GM18502 (cell line): ENCODE results near the gene HPS4.
A peak's percentile ranks its signal among the peaks of the same experiment; 100 is the strongest.
"Not testable (repeated sequence)": the region's sequence is repeated elsewhere in the genome, so short reads cannot be mapped to it uniquely, and the experiment has no call there.

Source experiments
- ATAC-seq: cut with Tn5 transposase; IDR thresholded peaks from one replicate; pipeline ENCODE4 v1.9.1; 2021; ENCODE audit warnings: mild to moderate bottlenecking; ENCODE audit not compliant: unreplicated experiment, poor library complexity

The HPS4 gene

GRCh38 chr22:26445577-26446275, 37.9 kb downstream of the HPS4 start:
- ATAC-seq, result no peak

- no peak for ATAC-seq
Observed at GRCh38 chr22:26444777-26445176, 38.8 kb downstream of the HPS4 start.

GRCh38 chr22:26443901-26444690, 39.5 kb downstream of the HPS4 start:
- no peak for ATAC-seq

GRCh38 chr22:26442086-26442756, 41.4 kb downstream of the HPS4 start:
- no peak for ATAC-seq

- ATAC-seq, result no peak
Observed at GRCh38 chr22:26439559-26439958, 44.0 kb downstream of the HPS4 start.

- not testable (repeated sequence) for ATAC-seq
Observed at GRCh38 chr22:26438776-26439175, 44.8 kb downstream of the HPS4 start.

GRCh38 chr22:26437694-26438392, 45.7 kb downstream of the HPS4 start:
- ATAC-seq, result no peak

- no peak for ATAC-seq
Observed at GRCh38 chr22:26436903-26437515, 46.6 kb downstream of the HPS4 start.

GRCh38 chr22:26435327-26436093, 48.1 kb downstream of the HPS4 start:
- no peak for ATAC-seq

- ATAC-seq, result no peak
Observed at GRCh38 chr22:26433805-26434204, 49.8 kb downstream of the HPS4 start.

GRCh38 chr22:26432619-26433311, 50.8 kb downstream of the HPS4 start:
- ATAC-seq, result no peak

GRCh38 chr22:26431261-26431995, 52.2 kb downstream of the HPS4 start:
- ATAC-seq, result no peak

GRCh38 chr22:26430600-26430999, 53.0 kb downstream of the HPS4 start:
- ATAC-seq, result no peak

GRCh38 chr22:26429458-26430286, 53.9 kb downstream of the HPS4 start:
- peak; percentile 23 for ATAC-seq

GRCh38 chr22:26428515-26429457, 54.8 kb downstream of the HPS4 start, which contains the start of gene ASPHD2:
ASPHD2 (plus strand) TSS chr22:26429260; CDS start chr22:26433616, 4,356 bp downstream.
- ATAC-seq, result peak; percentile 77

- ATAC-seq, result no peak
Observed at GRCh38 chr22:26426924-26427323, 56.7 kb downstream of the HPS4 start.
